Brain microvascular endothelial cell (primary cell): Measurements from ENCODE around the gene ENAM.
"Not testable (repeated sequence)": the region's sequence is repeated elsewhere in the genome, so short reads cannot be mapped to it uniquely, and the experiment has no call there.

Experiments
- DNase-seq: peaks from one replicate; pipeline ENCODE4 v3.0.0-alpha.2; 2020
- H3K27ac ChIP-seq: fragments of 250-450 bp; sonication (Bioruptor Pico); 2 replicates; pipeline ENCODE4 v1.5.1; 2020; ENCODE audit warnings: mild to moderate bottlenecking, moderate library complexity
- H3K27me3 ChIP-seq: fragments of 250-450 bp; sonication (Bioruptor Pico); replicated peaks from 2 replicates; pipeline ENCODE4 v1.5.1; 2020; ENCODE audit warnings: mild to moderate bottlenecking
- H3K36me3 ChIP-seq: fragments of 250-450 bp; sonication (Bioruptor Pico); replicated peaks from 2 replicates; pipeline ENCODE4 v1.5.1; 2020; ENCODE audit warnings: mild to moderate bottlenecking
- H3K4me3 ChIP-seq: 2 replicates; pipeline ENCODE4 v1.5.1; 2011; ENCODE audit warnings: low read depth, mild to moderate bottlenecking, control low read depth, low read length, moderate library complexity
- in situ Hi-C: cut with HindIII; loops from 2 replicates; pipeline ENCODE4 v1.10.0; 2017; ENCODE audit warnings: low sequenced_read_pairs, low pct_ligation_motif_present
- TF ChIP-seq, protein P1 (sequence below): IDR thresholded peaks from 2 replicates; pipeline ENCODE4 v1.5.1; 2011; ENCODE audit warnings: low read depth, mild to moderate bottlenecking, moderate library complexity, low read length, control low read depth, inconsistent platforms; ENCODE audit errors: missing control alignments

ENAM gene

GRCh38 chr4:70630162-70630561, 1.6 kb downstream of the ENAM start:
- TF ChIP-seq, protein P1, sequence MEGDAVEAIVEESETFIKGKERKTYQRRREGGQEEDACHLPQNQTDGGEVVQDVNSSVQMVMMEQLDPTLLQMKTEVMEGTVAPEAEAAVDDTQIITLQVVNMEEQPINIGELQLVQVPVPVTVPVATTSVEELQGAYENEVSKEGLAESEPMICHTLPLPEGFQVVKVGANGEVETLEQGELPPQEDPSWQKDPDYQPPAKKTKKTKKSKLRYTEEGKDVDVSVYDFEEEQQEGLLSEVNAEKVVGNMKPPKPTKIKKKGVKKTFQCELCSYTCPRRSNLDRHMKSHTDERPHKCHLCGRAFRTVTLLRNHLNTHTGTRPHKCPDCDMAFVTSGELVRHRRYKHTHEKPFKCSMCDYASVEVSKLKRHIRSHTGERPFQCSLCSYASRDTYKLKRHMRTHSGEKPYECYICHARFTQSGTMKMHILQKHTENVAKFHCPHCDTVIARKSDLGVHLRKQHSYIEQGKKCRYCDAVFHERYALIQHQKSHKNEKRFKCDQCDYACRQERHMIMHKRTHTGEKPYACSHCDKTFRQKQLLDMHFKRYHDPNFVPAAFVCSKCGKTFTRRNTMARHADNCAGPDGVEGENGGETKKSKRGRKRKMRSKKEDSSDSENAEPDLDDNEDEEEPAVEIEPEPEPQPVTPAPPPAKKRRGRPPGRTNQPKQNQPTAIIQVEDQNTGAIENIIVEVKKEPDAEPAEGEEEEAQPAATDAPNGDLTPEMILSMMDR: no peak
- H3K27ac ChIP-seq: no peak overlapping the region
- no peak overlapping the region for H3K4me3 ChIP-seq
- in situ Hi-C loops: no loop called here
- H3K36me3 ChIP-seq: no peaks in the 10 kb centered on the region
- no peaks in the 10 kb centered on the region for H3K27me3 ChIP-seq
- DNase-seq: no peak

- TF ChIP-seq, protein P1: no peak
- in situ Hi-C loops: no loop called here
- H3K27ac ChIP-seq: no peak overlapping the region
Measured at GRCh38 chr4:70632028-70632427, 3.5 kb downstream of the ENAM start.

DNA sequence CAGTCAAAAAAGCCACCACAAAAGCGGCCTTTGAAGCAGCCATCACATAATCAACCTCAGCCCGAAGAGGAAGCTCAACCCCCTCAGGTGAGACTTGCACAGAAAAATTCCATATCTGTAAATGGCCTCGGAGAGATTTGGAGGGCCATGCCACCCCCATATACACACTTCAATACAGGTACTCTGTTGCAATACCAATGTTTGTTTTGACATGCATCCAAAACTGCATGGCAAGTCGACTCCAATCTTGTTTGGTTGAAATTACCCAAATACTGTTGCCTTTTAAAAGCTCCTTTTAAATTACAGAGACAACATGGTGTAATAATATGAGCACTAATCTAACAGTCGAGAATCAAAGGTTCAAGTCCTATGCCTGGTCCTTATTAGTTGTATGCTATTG, 5.9 kb downstream of the ENAM start:
- no peak for DNase-seq
- Histone ChIP-seq H3K27me3 (no peaks in the 10 kb centered on the region), H3K4me3 (no peak overlapping the region), H3K27ac (no peak overlapping the region), H3K36me3 (no peaks in the 10 kb centered on the region)
- in situ Hi-C loops: no loop called here
- TF ChIP-seq, protein P1: no peak

More at GRCh38 chr4:70632028-70632427, 3.5 kb downstream of the ENAM start:
- no peaks in the 10 kb centered on the region for H3K36me3 ChIP-seq
- no peak overlapping the region for H3K4me3 ChIP-seq
- H3K27me3 ChIP-seq: no peaks in the 10 kb centered on the region
- no peak for DNase-seq

- DNase-seq: no peak
- no peak overlapping the region for H3K4me3 ChIP-seq
- no peaks in the 10 kb centered on the region for H3K36me3 ChIP-seq
- in situ Hi-C loops: no loop called here
- H3K27ac ChIP-seq: no peak overlapping the region
- TF ChIP-seq, protein P1: no peak
- H3K27me3 ChIP-seq: no peaks in the 10 kb centered on the region
Measured at GRCh38 chr4:70637239-70637913, 8.8 kb downstream of the ENAM start.

DNA sequence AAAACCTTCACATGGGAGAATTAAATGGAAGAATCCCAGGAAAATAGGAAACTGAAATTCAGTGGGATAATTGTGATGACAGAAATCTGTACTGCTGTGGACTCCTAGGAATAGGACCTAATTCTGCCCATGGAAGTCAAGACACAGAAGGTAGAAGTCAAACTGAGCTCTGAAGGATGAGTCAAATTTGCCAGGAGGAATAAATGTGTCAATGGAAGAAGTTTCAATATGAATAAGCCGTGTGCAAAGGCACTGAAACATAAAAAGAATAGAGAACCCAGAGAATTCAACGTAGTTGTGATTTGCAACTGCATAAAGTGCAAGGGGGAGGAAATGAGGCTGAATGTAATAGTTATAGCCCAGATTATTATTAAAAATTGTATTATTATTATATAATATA, 11.6 kb downstream of the ENAM start:
- DNase-seq: no peak
- TF ChIP-seq, protein P1: no peak
- Histone ChIP-seq H3K36me3 (no peaks in the 10 kb centered on the region), H3K27me3 (no peaks in the 10 kb centered on the region), H3K27ac (no peak overlapping the region), H3K4me3 (no peak overlapping the region)
- in situ Hi-C loops: no loop called here

DNA sequence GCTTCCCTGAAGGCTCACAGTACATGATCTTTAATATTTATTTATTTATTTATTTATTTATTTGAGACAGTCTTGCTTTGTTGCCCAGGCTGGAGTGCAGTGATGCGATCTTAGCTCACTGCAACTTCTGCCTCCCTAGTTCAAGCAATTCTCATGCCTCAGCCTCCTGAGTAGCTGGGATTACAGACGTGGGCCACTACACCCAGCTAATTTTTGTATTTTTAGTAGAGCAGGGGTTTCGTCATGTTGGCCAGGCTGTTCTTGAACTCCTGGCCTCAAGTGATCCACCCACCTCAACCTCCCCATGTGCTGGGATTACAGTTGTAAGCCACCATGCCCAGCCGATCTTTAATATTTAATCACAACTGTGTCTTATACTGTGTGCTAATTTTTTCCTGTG, 22.2 kb downstream of the ENAM start:
- H3K27me3 ChIP-seq, H3K36me3 ChIP-seq, H3K27ac ChIP-seq, DNase-seq, in situ Hi-C loops, H3K4me3 ChIP-seq: not testable (repeated sequence)
